Measurements from ENCODE around the gene MAP1LC3B. TPM values are rescaled to one million over a fixed set of nuclear protein-coding genes. Genes with fewer than 3 reads are reported as not detected.
A peak's percentile ranks its signal among the peaks of the same experiment; 100 is the strongest.

Gene MAP1LC3B
- total RNA-seq, 1 donor from 2014 or later = 136 TPM

GRCh38 chr16:87412996-87413421, 20.9 kb downstream of the MAP1LC3B start:
- Histone ChIP-seq H3K36me3 (ENCODE audit: control insufficient read depth, insufficient read depth, low read length) (no peaks in the 10 kb centered on the region), H3K4me3 (ENCODE audit: low read depth, low read length) (no peak overlapping the region), H3K27me3 (ENCODE audit: control insufficient read depth, insufficient read depth, low read length) (no peaks in the 10 kb centered on the region)
- no peak for DNase-seq (ENCODE audit: low read depth)
- TF ChIP-seq, protein P1, sequence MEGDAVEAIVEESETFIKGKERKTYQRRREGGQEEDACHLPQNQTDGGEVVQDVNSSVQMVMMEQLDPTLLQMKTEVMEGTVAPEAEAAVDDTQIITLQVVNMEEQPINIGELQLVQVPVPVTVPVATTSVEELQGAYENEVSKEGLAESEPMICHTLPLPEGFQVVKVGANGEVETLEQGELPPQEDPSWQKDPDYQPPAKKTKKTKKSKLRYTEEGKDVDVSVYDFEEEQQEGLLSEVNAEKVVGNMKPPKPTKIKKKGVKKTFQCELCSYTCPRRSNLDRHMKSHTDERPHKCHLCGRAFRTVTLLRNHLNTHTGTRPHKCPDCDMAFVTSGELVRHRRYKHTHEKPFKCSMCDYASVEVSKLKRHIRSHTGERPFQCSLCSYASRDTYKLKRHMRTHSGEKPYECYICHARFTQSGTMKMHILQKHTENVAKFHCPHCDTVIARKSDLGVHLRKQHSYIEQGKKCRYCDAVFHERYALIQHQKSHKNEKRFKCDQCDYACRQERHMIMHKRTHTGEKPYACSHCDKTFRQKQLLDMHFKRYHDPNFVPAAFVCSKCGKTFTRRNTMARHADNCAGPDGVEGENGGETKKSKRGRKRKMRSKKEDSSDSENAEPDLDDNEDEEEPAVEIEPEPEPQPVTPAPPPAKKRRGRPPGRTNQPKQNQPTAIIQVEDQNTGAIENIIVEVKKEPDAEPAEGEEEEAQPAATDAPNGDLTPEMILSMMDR (IDR thresholded peaks at IDR 0.05; ENCODE audit: insufficient read depth, low read length, poor library complexity, severe bottlenecking) = no peak

DNA sequence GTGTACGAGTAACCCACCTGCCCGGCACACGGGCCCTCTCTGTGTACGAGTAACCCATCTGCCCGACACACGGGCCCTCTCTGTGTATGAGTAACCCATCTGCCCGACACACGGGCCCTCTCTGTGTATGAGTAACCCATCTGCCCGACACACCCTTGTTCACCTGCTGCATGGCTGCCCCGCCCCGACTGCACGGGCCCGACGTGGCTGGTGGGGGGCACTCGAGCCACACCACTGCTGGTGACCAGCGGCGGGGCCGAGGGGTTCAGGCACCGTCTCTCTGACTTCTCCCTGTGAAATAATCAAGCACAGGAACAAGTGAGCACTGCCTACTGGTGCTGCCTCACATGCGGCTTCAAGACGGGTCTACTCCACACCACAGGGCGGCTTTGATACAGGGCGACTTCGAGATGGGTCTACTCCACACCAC, 22.1 kb downstream of the MAP1LC3B start:
- no peaks in the 10 kb centered on the region for H3K27me3 ChIP-seq (ENCODE audit: control insufficient read depth, insufficient read depth, low read length)
- no peaks in the 10 kb centered on the region for H3K36me3 ChIP-seq (ENCODE audit: control insufficient read depth, insufficient read depth, low read length)
- no peak overlapping the region for H3K4me3 ChIP-seq (ENCODE audit: low read depth, low read length)
- DNase-seq (ENCODE audit: low read depth) = no peak
- TF ChIP-seq, protein P1 (IDR thresholded peaks at IDR 0.05; ENCODE audit: insufficient read depth, low read length, poor library complexity, severe bottlenecking) = no peak

GRCh38 chr16:87415441-87415840, 23.3 kb downstream of the MAP1LC3B start:
- TF ChIP-seq, protein P1 (IDR thresholded peaks at IDR 0.05; ENCODE audit: insufficient read depth, low read length, poor library complexity, severe bottlenecking) = no peak

GRCh38 chr16:87416826-87417527, 24.8 kb downstream of the MAP1LC3B start:
- Histone ChIP-seq H3K4me3 (ENCODE audit: low read depth, low read length) (no peak overlapping the region), H3K27me3 (ENCODE audit: control insufficient read depth, insufficient read depth, low read length) (no peaks in the 10 kb centered on the region), H3K36me3 (ENCODE audit: control insufficient read depth, insufficient read depth, low read length) (no peaks in the 10 kb centered on the region)
- no peak for DNase-seq (ENCODE audit: low read depth)
- TF ChIP-seq, protein P1 (IDR thresholded peaks at IDR 0.05; ENCODE audit: insufficient read depth, low read length, poor library complexity, severe bottlenecking) = peak; percentile 69

More at GRCh38 chr16:87415441-87415840, 23.3 kb downstream of the MAP1LC3B start:
- H3K36me3 ChIP-seq (ENCODE audit: control insufficient read depth, insufficient read depth, low read length) = no peaks in the 10 kb centered on the region
- DNase-seq (ENCODE audit: low read depth) = no peak
- H3K27me3 ChIP-seq (ENCODE audit: control insufficient read depth, insufficient read depth, low read length) = no peaks in the 10 kb centered on the region
- H3K4me3 ChIP-seq (ENCODE audit: low read depth, low read length) = no peak overlapping the region

- no peaks in the 10 kb centered on the region for H3K36me3 ChIP-seq (ENCODE audit: control insufficient read depth, insufficient read depth, low read length)
- no peak for DNase-seq (ENCODE audit: low read depth)
- H3K27me3 ChIP-seq (ENCODE audit: control insufficient read depth, insufficient read depth, low read length) = no peaks in the 10 kb centered on the region
- TF ChIP-seq, protein P1 (IDR thresholded peaks at IDR 0.05; ENCODE audit: insufficient read depth, low read length, poor library complexity, severe bottlenecking) = no peak
- no peak overlapping the region for H3K4me3 ChIP-seq (ENCODE audit: low read depth, low read length)
Observed at GRCh38 chr16:87417528-87417910, 25.4 kb downstream of the MAP1LC3B start.

DNA sequence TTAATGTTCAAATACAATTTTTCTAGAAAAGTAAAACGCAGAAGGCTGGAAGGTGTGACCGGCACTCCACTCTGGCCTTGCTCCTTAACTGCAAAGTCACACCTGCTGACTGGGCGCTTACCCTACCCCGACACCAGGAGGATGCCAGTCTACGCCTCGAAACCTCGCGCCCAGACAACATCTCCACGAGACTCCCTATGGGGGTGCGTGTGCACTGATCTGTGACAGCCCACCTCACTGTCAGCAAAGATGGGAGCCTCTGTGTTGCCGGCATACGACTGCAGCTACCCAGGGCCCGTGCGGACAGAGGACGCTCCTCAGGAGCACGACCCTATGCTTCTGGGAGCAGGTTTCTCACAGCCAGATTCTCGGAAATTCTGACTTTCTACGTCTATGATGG, 26.1 kb downstream of the MAP1LC3B start:
- H3K27me3 ChIP-seq (ENCODE audit: control insufficient read depth, insufficient read depth, low read length) = no peaks in the 10 kb centered on the region
- DNase-seq (ENCODE audit: low read depth) = no peak
- TF ChIP-seq, protein P1 (IDR thresholded peaks at IDR 0.05; ENCODE audit: insufficient read depth, low read length, poor library complexity, severe bottlenecking) = no peak
- no peak overlapping the region for H3K4me3 ChIP-seq (ENCODE audit: low read depth, low read length)
- peaks cover 2% of the 10 kb centered on the region for H3K36me3 ChIP-seq (ENCODE audit: control insufficient read depth, insufficient read depth, low read length)

All from kidney epithelial cell (primary cell).